NCI-H1694 (cell line): ENCODE results near the gene TULP3.
"Not testable (repeated sequence)": the region's sequence is repeated elsewhere in the genome, so short reads cannot be mapped to it uniquely, and the experiment has no call there.

Source experiments
- DNase-seq: peaks from one replicate; lab custom pipeline; 2025; lab: John Stamatoyannopoulos, UW

Gene TULP3, protein sequence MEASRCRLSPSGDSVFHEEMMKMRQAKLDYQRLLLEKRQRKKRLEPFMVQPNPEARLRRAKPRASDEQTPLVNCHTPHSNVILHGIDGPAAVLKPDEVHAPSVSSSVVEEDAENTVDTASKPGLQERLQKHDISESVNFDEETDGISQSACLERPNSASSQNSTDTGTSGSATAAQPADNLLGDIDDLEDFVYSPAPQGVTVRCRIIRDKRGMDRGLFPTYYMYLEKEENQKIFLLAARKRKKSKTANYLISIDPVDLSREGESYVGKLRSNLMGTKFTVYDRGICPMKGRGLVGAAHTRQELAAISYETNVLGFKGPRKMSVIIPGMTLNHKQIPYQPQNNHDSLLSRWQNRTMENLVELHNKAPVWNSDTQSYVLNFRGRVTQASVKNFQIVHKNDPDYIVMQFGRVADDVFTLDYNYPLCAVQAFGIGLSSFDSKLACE

DNA sequence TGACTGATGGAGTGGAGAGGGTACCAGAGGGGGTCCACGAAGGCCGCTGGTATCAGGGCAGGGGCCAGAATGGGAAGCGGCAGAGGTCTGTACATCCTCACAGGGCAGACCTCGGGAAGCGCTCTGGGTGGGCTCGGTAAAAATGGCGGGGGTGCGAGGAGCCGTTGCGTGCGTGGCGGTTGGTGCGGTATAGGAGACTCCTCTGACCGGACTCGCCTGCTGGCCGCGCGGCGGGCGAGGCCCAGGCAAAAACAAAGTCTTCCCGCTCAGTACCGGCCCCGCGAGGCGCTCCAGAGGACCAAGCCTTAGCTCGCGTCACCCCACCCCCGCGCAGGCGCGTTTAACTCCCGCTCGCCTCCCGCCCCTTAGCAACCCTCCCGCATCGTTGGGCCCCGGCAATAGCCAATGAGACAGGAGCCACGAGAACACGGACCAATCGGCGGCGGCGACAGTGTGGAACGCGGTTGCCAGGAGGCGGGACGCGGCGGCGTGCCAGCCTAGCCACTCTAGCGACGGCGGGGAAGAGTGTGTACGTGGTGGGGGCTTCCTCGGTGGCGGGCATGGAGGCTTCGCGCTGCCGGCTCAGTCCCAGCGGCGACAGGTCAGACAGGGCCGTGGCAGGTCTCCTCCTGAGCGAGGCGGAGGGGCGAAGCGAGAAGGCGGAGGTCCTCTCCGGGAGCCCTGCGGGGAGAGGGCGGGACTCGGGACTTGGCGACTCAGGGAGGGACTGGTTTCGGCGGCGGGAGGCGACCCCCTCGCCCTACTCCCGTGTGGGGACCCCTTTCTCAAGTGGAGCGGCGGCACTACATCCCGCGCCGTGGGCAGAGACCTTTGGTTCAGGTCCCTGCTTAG lies at the start of gene TULP3:
Gene TULP3 (plus strand): TSS at position 504 of the 852 bp plus-strand sequence. CDS start 57 bp downstream, at position 561.
- peak; percentile 96 for DNase-seq

- DNase-seq: peak; percentile 70
Observed at GRCh38 chr12:2841056-2841650, 49.5 kb upstream of the TULP3 start.

- DNase-seq: no peak
Observed at GRCh38 chr12:2842948-2843347, 47.7 kb upstream of the TULP3 start.

- no peak for DNase-seq
Observed at GRCh38 chr12:2844786-2845185, 45.9 kb upstream of the TULP3 start.

DNA sequence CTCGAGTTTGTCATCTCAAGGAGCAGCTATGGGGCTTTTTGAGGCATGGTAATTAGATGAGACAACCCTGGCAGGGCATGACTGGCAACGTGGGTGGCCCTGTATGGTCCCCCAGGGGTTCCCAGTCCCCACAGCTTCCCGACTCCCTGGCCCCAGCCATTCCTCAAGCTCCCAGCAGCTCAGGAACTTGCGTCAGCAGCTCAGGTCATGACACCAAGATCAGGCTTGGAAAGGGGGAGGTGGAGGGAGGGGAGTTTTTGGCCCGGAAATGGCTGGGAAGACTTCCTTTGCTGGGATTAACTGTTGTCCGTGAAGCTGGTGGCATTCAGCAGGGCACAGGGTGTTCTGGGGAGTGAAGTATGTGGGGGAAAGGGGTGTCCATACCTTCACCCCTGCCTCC lies 45.4 kb upstream of the TULP3 start:
- no peak for DNase-seq

DNA sequence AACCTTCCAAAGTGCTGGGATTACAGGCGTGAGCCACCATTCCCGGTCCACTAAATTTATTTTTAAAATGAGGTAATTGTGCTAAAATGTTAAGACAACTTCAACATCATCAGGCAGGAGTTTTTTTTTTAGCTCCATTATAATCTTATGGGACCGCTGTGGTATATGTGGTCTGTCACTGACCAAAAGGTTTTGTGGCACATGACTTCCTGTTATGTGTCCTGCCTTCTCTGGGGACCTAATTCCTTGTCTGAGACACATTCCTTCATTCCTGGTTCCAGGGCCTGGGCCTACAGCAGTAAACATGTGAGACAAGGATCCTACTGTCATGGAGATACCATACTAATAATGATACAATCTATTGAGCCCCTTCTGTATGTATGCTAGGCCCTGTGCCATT lies 38.8 kb upstream of the TULP3 start:
- no peak for DNase-seq

- peak; percentile 88 for DNase-seq
Observed at GRCh38 chr12:2853626-2854025, 37.1 kb upstream of the TULP3 start.

GRCh38 chr12:2854669-2855453 lies 35.8 kb upstream of the TULP3 start:
- DNase-seq: no peak

GRCh38 chr12:2855546-2855945 lies 35.1 kb upstream of the TULP3 start:
- DNase-seq: no peak

DNA sequence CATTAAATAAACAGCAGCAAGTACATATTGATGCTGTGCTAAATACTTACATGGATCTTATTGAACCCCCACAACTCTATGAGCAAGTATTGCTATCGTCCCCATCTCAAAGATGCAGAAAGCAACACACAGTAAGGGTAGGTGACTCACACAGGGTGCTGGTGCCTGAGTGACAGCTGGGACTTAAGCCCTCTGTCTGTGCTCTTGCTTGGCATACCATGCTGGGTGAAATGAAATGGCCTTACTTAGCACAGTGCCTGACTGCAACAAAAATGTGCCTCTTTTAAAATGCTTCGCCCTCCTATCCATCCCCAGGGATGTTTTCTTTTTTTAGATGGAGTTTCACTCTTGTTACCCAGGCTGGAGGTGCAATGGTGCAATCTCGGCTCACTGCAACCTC lies 34.6 kb upstream of the TULP3 start:
- DNase-seq: no peak

GRCh38 chr12:2857021-2857431 lies 33.7 kb upstream of the TULP3 start, which contains the start of gene TEX52:
Gene TEX52 (minus strand): TSS chr12:2857039. CDS start chr12:2857026, 13 bp downstream.
- no peak for DNase-seq

- DNase-seq: no peak
Observed at GRCh38 chr12:2857576-2857975, 33.1 kb upstream of the TULP3 start.

- DNase-seq: no peak
Observed at GRCh38 chr12:2858334-2858733, 32.4 kb upstream of the TULP3 start.

DNA sequence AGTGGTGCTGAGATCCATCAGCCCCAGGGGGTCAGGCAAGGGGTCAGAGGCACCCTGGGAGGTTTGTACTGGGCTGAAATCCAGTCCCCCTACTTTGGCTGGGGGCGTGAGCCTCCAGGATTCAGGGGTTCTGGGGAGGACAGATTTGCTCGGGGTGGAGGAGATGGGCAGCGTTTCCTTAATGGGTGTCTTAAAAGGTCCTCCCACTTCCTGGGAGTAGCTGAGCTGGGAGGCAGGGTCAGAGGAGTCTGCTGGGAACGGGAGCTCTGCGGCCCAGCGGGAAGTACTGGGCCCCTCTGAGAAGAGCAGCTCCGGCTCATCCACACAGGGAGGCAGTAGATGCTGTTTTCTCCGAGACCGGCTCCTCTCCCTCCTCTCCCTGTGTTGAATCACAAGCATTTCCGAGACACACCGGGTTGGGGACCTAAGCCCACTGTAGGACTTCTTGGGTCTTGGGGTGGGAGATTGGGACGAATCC lies 31.7 kb upstream of the TULP3 start:
- no peak for DNase-seq

DNA sequence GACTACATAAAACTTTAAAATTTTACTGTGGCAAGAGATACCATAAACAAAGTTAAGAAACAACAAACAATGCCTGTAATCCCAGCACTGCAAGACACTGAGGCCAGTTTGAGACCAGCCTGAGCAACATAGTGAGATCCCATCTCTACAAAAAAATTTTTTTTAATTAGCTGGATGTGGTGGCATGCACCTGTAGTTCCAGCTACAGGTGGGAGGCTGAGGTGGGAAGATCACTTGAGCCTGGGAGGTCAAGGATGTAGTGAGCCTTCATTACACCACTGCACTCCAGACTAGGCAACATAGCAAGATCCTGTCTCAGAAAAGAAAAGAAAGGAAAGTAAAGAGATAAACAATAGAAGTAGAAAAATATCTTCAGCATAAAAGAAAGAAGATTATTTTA lies 30.5 kb upstream of the TULP3 start:
- no peak for DNase-seq

DNA sequence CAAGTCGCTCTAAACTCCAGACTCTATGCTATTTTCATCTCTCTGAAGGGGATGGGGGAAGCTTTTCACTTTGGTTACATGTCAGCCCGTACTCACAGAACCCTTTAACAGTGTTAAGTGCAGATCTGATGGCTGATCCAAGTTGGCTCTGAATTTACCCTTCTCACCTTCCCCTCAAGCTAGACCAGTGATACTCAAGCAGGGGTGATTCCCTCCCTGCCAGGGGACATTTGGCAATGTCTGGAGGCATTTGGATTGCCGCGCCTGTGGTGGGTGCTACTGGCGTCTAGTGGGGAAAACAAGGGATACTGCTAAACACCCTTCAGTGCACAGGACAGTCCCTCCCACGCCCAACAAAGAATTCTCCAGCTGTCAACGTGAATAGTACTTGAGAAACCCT lies 27.8 kb upstream of the TULP3 start:
- no peak for DNase-seq

- DNase-seq: not testable (repeated sequence)
Observed at GRCh38 chr12:2863402-2863801, 27.3 kb upstream of the TULP3 start.

DNA sequence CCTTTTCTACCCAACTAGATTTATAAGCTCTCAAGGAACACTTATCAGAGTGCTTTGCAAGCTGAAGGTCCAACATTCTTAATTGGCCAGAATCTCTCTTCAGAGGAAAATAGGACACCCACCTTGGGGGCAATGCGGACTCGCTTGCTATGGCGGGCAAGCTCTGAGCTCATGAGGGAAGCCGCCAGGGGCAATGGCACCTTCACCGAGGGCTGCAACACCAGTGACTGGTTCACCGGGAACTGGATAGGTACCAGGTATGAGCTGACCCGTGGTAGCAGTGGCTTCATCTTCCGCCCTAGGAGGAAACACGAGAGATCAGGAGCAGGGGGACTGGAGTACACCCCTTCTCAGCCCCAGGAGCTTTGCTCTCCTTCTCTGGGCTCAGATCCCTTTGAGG lies 26.5 kb upstream of the TULP3 start:
- DNase-seq: no peak

GRCh38 chr12:2868986-2869632 lies 21.6 kb upstream of the TULP3 start:
- DNase-seq: not testable (repeated sequence)

DNA sequence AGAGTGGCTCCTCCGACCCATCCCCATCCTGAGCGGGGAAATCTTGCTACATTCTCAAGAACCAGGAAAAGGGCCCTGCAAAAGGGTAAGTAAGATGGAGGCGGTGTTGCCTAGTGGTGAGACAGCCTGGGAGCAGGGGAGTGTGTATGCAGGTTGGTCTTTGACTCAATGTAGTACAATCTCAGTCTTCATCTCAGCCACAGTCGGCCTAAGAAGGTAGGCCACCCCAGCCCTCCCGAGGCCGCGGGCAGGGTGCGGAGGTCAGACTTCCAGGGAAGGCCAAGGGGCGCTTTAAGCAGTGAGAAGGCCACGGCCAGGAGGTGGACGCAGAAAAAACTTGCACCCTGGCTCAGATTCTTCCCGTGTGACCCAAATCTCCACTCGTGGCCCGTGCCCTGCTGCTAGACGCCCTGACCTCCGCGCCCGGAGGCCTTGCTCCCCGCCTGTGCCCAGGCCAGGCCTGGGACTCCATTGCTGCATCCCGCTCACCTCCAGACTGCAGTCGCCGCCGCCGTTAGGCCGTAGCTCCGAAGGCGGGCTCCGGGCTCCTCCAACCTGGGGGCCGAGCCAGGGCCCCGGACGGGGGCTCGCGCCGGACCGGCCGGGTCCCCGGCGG lies 14.2 kb upstream of the TULP3 start:
- DNase-seq: no peak
